ENCODE results near the gene PSMB2.

The PSMB2 gene

GRCh38 chr1:35556484-35557117 is 84.7 kb downstream of the PSMB2 start:
- DNase-seq (ENCODE audit: low read depth, low spot score) = no peak

GRCh38 chr1:35555601-35556477 is 85.5 kb downstream of the PSMB2 start:
- no peak for DNase-seq (ENCODE audit: low read depth, low spot score)

DNA sequence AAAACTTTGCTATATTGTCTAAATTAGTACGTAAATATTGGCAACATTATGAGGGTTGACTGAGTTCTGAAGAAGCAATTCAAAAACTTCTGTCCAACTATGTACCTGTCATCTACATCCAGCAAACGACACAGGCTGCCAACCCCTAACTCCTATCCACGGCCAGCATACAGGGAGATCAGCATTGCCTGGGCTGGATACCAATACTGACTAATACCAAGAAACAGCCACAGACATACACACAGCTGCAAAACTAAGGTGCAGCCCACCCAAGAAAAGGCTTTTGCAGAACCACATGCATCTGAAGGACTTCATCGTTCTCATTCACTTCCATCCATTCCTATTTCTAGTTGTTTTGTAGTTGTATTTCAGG is 86.1 kb downstream of the PSMB2 start:
- no peak for DNase-seq (ENCODE audit: low read depth, low spot score)

- DNase-seq (ENCODE audit: low read depth, low spot score) = no peak
Observed at GRCh38 chr1:35554266-35555211, 86.8 kb downstream of the PSMB2 start.

- DNase-seq (ENCODE audit: low read depth, low spot score) = no peak
Observed at GRCh38 chr1:35553851-35554250, 87.5 kb downstream of the PSMB2 start.
